Liver (tissue), 3 donors: Measurements from ENCODE around the gene LAYN.

Experiments
- CTCF ChIP-seq: fragments of 150-350 bp; IDR thresholded peaks from 2 replicates; pipeline ENCODE4 v1.5.1; 2017; ENCODE audit warnings: improper control_type of control experiment, low read depth, low read length; ENCODE audit not compliant: missing input control
- EGR1 ChIP-seq, 2 donors: IDR thresholded peaks; 2 replicates each; pipeline ENCODE4 v1.6.1; 2016 to 2018; ENCODE audit warnings: antibody characterized with exemption in 2 of 2, low read depth in 2 of 2
- FOXA1 ChIP-seq: IDR thresholded peaks from 2 replicates; pipeline ENCODE4 v1.6.1; 2016; ENCODE audit warnings: antibody characterized with exemption
- GABPA ChIP-seq, 2 donors: IDR thresholded peaks in 1 of 2; conservative IDR thresholded peaks in 1 of 2; 2 replicates each; pipeline ENCODE4 v1.6.1; 2016; ENCODE audit warnings: antibody characterized with exemption in 2 of 2, mild to moderate bottlenecking in 1 of 2, moderate library complexity in 1 of 2
- HNF4G ChIP-seq: IDR thresholded peaks from 2 replicates; pipeline ENCODE4 v1.6.1; 2016; ENCODE audit warnings: antibody characterized with exemption
- JUND ChIP-seq, 2 donors: IDR thresholded peaks; 2 replicates each; pipeline ENCODE4 v1.6.1; 2016; ENCODE audit warnings: antibody characterized with exemption in 2 of 2
- MAX ChIP-seq: IDR thresholded peaks from 2 replicates; pipeline ENCODE4 v1.6.1; 2016; ENCODE audit warnings: antibody characterized with exemption
- RAD21 ChIP-seq, 2 donors: IDR thresholded peaks; 2 replicates each; pipeline ENCODE4 v1.6.1; 2016; ENCODE audit warnings: antibody characterized with exemption in 2 of 2, mild to moderate bottlenecking in 2 of 2
- REST ChIP-seq: IDR thresholded peaks from 2 replicates; pipeline ENCODE4 v1.6.1; 2016; ENCODE audit warnings: antibody characterized with exemption, mild to moderate bottlenecking
- RXRA ChIP-seq, 2 donors: IDR thresholded peaks; 2 replicates each; pipeline ENCODE4 v1.6.1; 2017 to 2018; ENCODE audit warnings: antibody characterized with exemption in 2 of 2, mild to moderate bottlenecking in 1 of 2
- SP1 ChIP-seq: IDR thresholded peaks from 2 replicates; pipeline ENCODE4 v1.6.1; 2018; ENCODE audit warnings: antibody characterized with exemption, mild to moderate bottlenecking
- TAF1 ChIP-seq: conservative IDR thresholded peaks from 2 replicates; pipeline ENCODE4 v1.6.1; 2016; ENCODE audit warnings: antibody characterized with exemption, mild to moderate bottlenecking
- ZBTB33 ChIP-seq: IDR thresholded peaks from 2 replicates; pipeline ENCODE4 v1.6.1; 2016; ENCODE audit warnings: antibody characterized with exemption
- donor health status: healthy.
- donor health status: healthy.

- no peak for TF ChIP-seq CTCF
- no peak for TF ChIP-seq MAX
- TF ChIP-seq REST: no peak
- no peak for TF ChIP-seq GABPA (IDR thresholded peaks at IDR 0.05 in 1 of 2, conservative IDR thresholded peaks at IDR 0.05 in 1 of 2)
- TF ChIP-seq RXRA (IDR thresholded peaks at IDR 0.05): no peak
- TF ChIP-seq TAF1: no peak
- TF ChIP-seq RAD21 (IDR thresholded peaks at IDR 0.05): no peak
- TF ChIP-seq SP1: no peak
- no peak for TF ChIP-seq ZBTB33
- no peak for TF ChIP-seq HNF4G
- no peak for TF ChIP-seq JUND (IDR thresholded peaks at IDR 0.05)
- no peak for TF ChIP-seq FOXA1
- TF ChIP-seq EGR1 (IDR thresholded peaks at IDR 0.05; ENCODE audit: low read depth in 2 of 2): no peak
These were observed 8.8 kb downstream of the LAYN start for GRCh38 chr11:111549196-111549868.
